H1 (cell line): Measurements from ENCODE around the gene RIN2. TPM values are rescaled to one million over a fixed set of nuclear protein-coding genes. Genes with fewer than 3 reads are reported as not detected.

ENCODE experiments used
- CBX8 ChIP-seq: fragments of 300-800, 300-1000 bp; sonication (generic); IDR thresholded peaks from 2 replicates; pipeline ENCODE4 v1.7.1; 2016; ENCODE audit warnings: low read depth, low read length, borderline replicate concordance
- SP1 ChIP-seq: IDR thresholded peaks from 2 replicates; pipeline ENCODE4 v1.6.1; 2011; ENCODE audit warnings: low read depth, low read length
- SP4 ChIP-seq: IDR thresholded peaks from 2 replicates; pipeline ENCODE4 v1.6.1; 2012; ENCODE audit warnings: low read length, inconsistent platforms
- polyA plus RNA-seq, 7 experiments: library from polyadenylated mRNA; depleted of rRNA in 3 of 7; stranded (reverse) in 5 of 7; unstranded in 2 of 7; fragments of >200 nt in 5 of 7; fragments of 200-250 nt in 2 of 7; gene quantifications; 1 replicate in 5 of 7; 2 replicates in 1 of 7; 4 replicates in 1 of 7; pipeline versions ENCODE4 v1.2.1 to v1.2.3, GENCODE V29; 2011 to 2013; ENCODE audit warnings: missing spikeins in 2 of 7, mixed read lengths in 2 of 7
- total RNA-seq: library from RNA; stranded (reverse); fragmentation: NEBNext Ultra II Directional; extraction: Animal tissue kit (Norgen Biotek cat#: 25700); gene quantifications from 2 replicates; pipeline ENCODE4 v1.2.1, GENCODE V29; 2021
- TF ChIP-seq, protein P1 (sequence below): fragments of 300-600 bp; sonication (generic); IDR thresholded peaks from 2 replicates; pipeline ENCODE4 v1.7.1; 2012; ENCODE audit warnings: low read length, moderate library complexity, mild to moderate bottlenecking, inconsistent platforms; ENCODE audit not compliant: insufficient replicate concordance

RIN2 gene
- total and polyA plus RNA-seq, 2 of the 8 experiments (the other 6 are each of a cell fraction or from before 2014, with no cell fraction given) = 0.20 to 1.3 TPM

DNA sequence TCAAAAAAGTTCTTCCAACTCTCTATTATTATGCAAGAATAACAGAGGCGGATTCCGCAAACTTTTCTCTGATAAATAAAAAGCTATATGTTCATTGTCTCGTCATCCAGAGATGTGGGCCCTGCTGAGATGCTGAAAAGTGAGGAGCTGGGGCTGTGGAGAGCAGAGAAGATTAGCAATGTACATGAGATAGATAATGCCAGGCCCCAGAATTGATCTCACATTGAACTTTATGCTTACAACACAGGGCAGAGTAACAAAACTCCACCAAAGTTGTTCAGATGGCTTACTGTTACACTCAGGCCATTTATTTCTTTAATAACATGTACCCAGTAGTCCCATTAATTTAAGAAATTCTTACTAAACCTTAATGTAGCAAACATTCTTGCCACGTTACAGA is 32.7 kb upstream of the RIN2 start (continued):
- TF ChIP-seq, protein P1, sequence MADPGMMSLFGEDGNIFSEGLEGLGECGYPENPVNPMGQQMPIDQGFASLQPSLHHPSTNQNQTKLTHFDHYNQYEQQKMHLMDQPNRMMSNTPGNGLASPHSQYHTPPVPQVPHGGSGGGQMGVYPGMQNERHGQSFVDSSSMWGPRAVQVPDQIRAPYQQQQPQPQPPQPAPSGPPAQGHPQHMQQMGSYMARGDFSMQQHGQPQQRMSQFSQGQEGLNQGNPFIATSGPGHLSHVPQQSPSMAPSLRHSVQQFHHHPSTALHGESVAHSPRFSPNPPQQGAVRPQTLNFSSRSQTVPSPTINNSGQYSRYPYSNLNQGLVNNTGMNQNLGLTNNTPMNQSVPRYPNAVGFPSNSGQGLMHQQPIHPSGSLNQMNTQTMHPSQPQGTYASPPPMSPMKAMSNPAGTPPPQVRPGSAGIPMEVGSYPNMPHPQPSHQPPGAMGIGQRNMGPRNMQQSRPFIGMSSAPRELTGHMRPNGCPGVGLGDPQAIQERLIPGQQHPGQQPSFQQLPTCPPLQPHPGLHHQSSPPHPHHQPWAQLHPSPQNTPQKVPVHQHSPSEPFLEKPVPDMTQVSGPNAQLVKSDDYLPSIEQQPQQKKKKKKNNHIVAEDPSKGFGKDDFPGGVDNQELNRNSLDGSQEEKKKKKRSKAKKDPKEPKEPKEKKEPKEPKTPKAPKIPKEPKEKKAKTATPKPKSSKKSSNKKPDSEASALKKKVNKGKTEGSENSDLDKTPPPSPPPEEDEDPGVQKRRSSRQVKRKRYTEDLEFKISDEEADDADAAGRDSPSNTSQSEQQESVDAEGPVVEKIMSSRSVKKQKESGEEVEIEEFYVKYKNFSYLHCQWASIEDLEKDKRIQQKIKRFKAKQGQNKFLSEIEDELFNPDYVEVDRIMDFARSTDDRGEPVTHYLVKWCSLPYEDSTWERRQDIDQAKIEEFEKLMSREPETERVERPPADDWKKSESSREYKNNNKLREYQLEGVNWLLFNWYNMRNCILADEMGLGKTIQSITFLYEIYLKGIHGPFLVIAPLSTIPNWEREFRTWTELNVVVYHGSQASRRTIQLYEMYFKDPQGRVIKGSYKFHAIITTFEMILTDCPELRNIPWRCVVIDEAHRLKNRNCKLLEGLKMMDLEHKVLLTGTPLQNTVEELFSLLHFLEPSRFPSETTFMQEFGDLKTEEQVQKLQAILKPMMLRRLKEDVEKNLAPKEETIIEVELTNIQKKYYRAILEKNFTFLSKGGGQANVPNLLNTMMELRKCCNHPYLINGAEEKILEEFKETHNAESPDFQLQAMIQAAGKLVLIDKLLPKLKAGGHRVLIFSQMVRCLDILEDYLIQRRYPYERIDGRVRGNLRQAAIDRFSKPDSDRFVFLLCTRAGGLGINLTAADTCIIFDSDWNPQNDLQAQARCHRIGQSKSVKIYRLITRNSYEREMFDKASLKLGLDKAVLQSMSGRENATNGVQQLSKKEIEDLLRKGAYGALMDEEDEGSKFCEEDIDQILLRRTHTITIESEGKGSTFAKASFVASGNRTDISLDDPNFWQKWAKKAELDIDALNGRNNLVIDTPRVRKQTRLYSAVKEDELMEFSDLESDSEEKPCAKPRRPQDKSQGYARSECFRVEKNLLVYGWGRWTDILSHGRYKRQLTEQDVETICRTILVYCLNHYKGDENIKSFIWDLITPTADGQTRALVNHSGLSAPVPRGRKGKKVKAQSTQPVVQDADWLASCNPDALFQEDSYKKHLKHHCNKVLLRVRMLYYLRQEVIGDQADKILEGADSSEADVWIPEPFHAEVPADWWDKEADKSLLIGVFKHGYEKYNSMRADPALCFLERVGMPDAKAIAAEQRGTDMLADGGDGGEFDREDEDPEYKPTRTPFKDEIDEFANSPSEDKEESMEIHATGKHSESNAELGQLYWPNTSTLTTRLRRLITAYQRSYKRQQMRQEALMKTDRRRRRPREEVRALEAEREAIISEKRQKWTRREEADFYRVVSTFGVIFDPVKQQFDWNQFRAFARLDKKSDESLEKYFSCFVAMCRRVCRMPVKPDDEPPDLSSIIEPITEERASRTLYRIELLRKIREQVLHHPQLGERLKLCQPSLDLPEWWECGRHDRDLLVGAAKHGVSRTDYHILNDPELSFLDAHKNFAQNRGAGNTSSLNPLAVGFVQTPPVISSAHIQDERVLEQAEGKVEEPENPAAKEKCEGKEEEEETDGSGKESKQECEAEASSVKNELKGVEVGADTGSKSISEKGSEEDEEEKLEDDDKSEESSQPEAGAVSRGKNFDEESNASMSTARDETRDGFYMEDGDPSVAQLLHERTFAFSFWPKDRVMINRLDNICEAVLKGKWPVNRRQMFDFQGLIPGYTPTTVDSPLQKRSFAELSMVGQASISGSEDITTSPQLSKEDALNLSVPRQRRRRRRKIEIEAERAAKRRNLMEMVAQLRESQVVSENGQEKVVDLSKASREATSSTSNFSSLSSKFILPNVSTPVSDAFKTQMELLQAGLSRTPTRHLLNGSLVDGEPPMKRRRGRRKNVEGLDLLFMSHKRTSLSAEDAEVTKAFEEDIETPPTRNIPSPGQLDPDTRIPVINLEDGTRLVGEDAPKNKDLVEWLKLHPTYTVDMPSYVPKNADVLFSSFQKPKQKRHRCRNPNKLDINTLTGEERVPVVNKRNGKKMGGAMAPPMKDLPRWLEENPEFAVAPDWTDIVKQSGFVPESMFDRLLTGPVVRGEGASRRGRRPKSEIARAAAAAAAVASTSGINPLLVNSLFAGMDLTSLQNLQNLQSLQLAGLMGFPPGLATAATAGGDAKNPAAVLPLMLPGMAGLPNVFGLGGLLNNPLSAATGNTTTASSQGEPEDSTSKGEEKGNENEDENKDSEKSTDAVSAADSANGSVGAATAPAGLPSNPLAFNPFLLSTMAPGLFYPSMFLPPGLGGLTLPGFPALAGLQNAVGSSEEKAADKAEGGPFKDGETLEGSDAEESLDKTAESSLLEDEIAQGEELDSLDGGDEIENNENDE = no peak
- TF ChIP-seq SP1 = no peak
- no peak for TF ChIP-seq CBX8
- no peak for TF ChIP-seq SP4
